Subcutaneous adipose tissue (tissue), 4 donors: ENCODE data around the gene MMP24OS. TPM values are rescaled to one million over a fixed set of nuclear protein-coding genes. Genes with fewer than 3 reads are reported as not detected.

ENCODE experiments used
- CTCF ChIP-seq: fragments of 450-650 bp; IDR thresholded peaks from one replicate; pipeline ENCODE4 v1.5.1; 2016; ENCODE audit warnings: low read depth, mild to moderate bottlenecking, control low read depth, antibody characterized with exemption, moderate library complexity
- total RNA-seq, 4 donors: library from RNA; depleted of rRNA; stranded (reverse); fragments of >200 nt; gene quantifications; one replicate each; pipeline ENCODE4 v1.1.0, GENCODE V29; 2016

MMP24OS gene
- total RNA-seq: 10 to 100 TPM; 27.5 to 56.5 (median 31.6) TPM

- TF ChIP-seq CTCF: no peak
These were observed at the start of gene MMP24OS for GRCh38 chr20:35277531-35278395. Gene MMP24OS (minus strand): TSS chr20:35278122. CDS start chr20:35277929, 193 bp downstream.

DNA sequence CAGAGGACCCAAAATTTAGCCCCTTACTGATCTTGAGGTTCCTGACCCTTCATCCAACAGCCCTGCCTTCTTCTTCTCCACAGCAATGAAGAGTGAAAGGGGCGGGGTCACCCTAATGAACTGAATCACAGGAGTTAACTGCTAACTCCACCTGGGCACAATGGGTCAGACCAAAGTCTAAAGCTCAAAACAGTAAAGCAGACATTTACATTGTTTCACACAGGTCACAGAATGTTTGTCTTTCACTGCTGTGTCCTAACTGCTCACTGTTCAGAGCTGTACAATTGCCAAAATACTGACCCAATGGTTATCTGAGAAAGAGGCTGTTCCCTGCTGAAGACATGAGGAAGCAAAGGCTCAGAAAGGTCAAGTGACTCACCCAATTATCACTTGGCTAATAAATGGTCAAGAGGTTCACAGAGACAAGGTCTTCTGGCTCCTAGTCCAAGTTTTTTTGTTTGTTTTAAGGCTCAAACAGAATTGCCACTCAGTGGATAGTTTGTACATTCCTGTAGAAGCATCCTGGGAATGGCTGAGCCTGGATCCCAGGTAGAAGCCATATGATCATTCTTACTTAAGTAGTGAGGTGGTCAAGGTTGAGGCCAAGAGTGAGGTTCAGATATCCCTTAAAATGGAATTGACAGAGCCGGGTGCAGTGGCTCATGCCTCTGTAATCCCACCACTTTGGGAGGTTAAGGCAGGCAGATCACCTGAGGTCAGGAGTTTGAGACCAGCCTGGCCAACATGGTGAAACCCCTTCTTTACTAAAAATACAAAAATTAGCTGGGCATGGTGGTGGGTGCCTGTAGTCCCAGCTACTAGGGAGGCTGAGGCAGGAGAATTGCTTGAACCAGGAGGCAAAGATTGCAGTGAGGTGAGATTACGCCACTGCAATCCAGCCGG is 49.4 kb upstream of the MMP24OS start:
- TF ChIP-seq CTCF: no peak

GRCh38 chr20:35326740-35327073 is 48.8 kb upstream of the MMP24OS start:
- TF ChIP-seq CTCF: no peak

DNA sequence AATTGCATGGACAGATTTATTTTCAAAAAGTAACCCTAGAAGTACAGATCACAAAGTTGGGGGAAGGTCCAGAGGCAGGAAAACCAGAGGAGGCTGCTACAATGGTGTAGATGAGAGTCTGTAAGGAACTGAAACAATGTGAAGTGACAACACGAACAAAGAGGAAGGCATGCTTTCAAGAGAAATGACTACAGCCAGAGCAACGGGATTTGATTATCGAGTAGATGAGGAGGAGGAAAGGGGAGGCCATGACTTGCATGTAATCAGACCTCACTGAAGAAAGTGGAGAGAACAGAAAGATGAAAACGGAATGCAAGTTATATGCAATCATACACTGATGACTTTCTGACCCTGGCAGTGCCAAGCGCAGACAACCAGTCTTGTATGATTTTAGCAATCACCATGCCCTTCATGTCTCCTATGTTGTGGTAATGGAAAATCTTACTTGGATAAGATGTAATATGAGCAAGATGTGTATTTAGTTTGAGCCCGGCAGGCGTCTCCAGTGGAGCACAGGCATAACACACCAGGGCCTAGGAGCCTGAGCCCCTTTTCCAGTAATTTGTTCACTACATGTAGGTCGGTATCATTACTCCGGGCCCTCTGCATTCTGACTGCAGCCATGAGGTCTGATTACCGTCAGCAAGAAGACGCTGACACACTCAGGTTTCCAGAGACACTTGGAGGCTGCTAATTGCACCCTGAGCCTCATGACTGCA is 48.3 kb upstream of the MMP24OS start:
- no peak for TF ChIP-seq CTCF

GRCh38 chr20:35325401-35325800 is 47.5 kb upstream of the MMP24OS start:
- TF ChIP-seq CTCF: no peak

- TF ChIP-seq CTCF: no peak
These were observed 42.6 kb upstream of the MMP24OS start for GRCh38 chr20:35320396-35321126.
